ENCODE results near the gene SURF6.

SURF6 gene

DNA sequence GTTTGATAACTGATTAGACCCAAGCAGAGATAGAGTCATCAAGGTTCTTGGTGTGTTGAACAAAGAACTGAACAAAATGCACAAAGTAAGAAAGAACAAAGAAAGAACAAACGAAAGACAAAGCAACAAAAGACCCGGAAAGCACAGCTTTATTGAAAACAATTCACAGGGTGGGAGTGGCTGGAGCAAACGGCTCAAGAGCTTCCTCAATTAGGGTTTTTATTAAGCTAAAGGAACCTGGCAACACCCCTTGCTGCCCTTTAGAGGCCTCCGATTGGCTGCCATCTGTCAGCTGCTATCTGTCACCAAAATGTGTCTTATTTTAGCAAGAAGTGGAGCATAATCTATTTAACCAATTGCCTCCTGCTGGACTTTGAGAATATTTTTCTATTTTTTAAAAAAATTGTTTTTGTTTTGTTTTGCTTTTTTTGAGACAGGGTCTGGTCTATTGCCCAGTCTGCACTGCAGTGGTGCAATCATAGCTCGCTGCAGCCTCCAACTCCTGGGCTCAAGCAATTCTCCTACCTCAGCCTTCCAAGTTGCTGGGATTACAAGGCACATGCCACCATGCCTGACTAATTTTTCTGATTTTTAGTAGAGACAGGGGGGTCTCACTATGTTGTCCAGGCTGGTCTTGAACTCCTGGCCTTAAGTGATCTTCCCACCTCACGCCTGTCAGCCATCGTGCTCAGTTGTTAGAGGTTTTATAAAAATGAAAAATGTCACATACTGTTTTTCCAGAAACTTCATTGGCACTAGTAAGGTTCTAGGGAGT lies 53.3 kb downstream of the SURF6 start:
- no peak for DNase-seq

DNA sequence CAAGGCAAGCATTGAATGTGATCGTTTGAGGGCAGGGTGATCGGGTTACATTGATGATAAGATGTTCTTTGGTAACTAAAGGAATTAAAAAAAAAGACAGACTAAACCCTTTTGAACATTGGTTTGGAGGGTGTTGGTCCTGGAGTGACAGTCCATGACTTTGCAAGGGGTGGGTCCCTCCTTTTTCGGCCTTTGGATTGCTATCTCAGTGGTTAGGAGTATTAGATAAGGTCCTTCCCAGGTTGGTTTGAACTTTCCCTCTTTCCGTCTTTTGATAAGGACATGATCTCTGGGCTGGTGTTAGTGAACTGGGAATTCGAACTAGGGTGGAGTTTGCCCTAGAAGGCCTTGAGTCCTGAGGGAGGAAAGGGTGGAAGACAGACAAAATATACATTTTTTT lies 55.6 kb downstream of the SURF6 start:
- DNase-seq: no peak

All from femur (tissue), 1 donor.